Suprapubic skin (tissue), 4 donors: ENCODE measurements around the gene CLBA1. TPM values are rescaled to one million over a fixed set of nuclear protein-coding genes. Genes with fewer than 3 reads are reported as not detected.

ENCODE experiments used
- DNase-seq, 2 donors: peaks; one replicate each; pipeline ENCODE4 v3.0.0-alpha.2; 2019; ENCODE audit warnings: low spot score in 2 of 2
- H3K27ac ChIP-seq: fragments of 200-600 bp; sonication (generic); one replicate; pipeline ENCODE4 v1.5.1; 2019
- H3K27me3 ChIP-seq: fragments of 200-600 bp; sonication (generic); one replicate; pipeline ENCODE4 v1.5.1; 2019
- H3K36me3 ChIP-seq: fragments of 200-600 bp; sonication (generic); one replicate; pipeline ENCODE4 v1.5.1; 2019
- H3K4me1 ChIP-seq: fragments of 200-600 bp; sonication (generic); one replicate; pipeline ENCODE4 v1.5.1; 2019
- H3K4me3 ChIP-seq: fragments of 200-600 bp; sonication (generic); one replicate; pipeline ENCODE4 v1.5.1; 2019; ENCODE audit warnings: mild to moderate bottlenecking
- H3K9me3 ChIP-seq: fragments of 200-600 bp; sonication (generic); one replicate; pipeline ENCODE4 v1.5.1; 2019
- CTCF ChIP-seq, 2 donors: fragments of 200-600 bp in 1 of 2; fragments of 450-650 bp in 1 of 2; sonication (generic) in 1 of 2; IDR thresholded peaks; one replicate each; pipeline ENCODE4 v1.5.1; 2016 to 2019; ENCODE audit warnings: antibody characterized with exemption in 2 of 2, mild to moderate bottlenecking in 1 of 2, moderate library complexity in 1 of 2
- EP300 ChIP-seq: sonication (generic); formaldehyde crosslinking; IDR thresholded peaks from one replicate; pipeline ENCODE4 v1.6.1; 2017; ENCODE audit warnings: antibody characterized with exemption
- POLR2A ChIP-seq, 2 donors: fragments of 450-650 bp; IDR thresholded peaks; one replicate each; pipeline ENCODE4 v1.6.1; 2017; ENCODE audit warnings: antibody characterized with exemption in 2 of 2, mild to moderate bottlenecking in 2 of 2, moderate library complexity in 2 of 2
- POLR2AphosphoS5 ChIP-seq, 3 donors: sonication (generic); formaldehyde crosslinking; IDR thresholded peaks; one replicate each; pipeline ENCODE4 v1.6.1; 2017; ENCODE audit warnings: antibody characterized with exemption in 3 of 3
- WGBS: methylation state at CpG from one replicate; pipeline ENCODE4 v1.1.5; 2018; 5-methylcytosine and 5-hydroxymethylcytosine counted together
- total RNA-seq, 4 donors: library from RNA; depleted of rRNA; stranded (reverse); fragments of >200 nt; gene quantifications; one replicate each; pipeline ENCODE4 v1.1.0, GENCODE V29; 2016

Gene CLBA1
- total RNA-seq, 4 donors from 2014 or later, result 6.3 to 10.9 (median 9.1) TPM

- Histone ChIP-seq H3K9me3 (no peaks in the 10 kb centered on the region), H3K27me3 (no peaks in the 10 kb centered on the region), H3K27ac (no peak overlapping the region), H3K4me3 (peak overlapping the region; percentile 72), H3K36me3 (peaks cover 8% of the 10 kb centered on the region), H3K4me1 (peaks cover 16% of the 10 kb centered on the region)
- peak in 1 of 2 donors; percentile 58 for DNase-seq
- WGBS, result 40% methylated on average over 1 of the region's 19 CpGs
- TF ChIP-seq CTCF (IDR thresholded peaks at IDR 0.05) (no peak), EP300 (no peak)
Measured at GRCh38 chr14:104986487-104987164, 1.0 kb downstream of the CLBA1 start.

GRCh38 chr14:104989236-104989950 is 3.8 kb downstream of the CLBA1 start:
- H3K36me3 ChIP-seq, result peaks cover 35% of the 10 kb centered on the region
- WGBS, result 92% methylated on average over 7 of the region's 16 CpGs
- H3K27me3 ChIP-seq, result no peaks in the 10 kb centered on the region
- H3K9me3 ChIP-seq, result no peaks in the 10 kb centered on the region
- H3K4me1 ChIP-seq, result peaks cover 16% of the 10 kb centered on the region
- no peak for DNase-seq
- no peak for TF ChIP-seq EP300
- TF ChIP-seq POLR2AphosphoS5 (IDR thresholded peaks at IDR 0.05), result no peak
- no peak for TF ChIP-seq POLR2A (IDR thresholded peaks at IDR 0.05)
- TF ChIP-seq CTCF (IDR thresholded peaks at IDR 0.05), result no peak
- no peak overlapping the region for H3K27ac ChIP-seq
- no peak overlapping the region for H3K4me3 ChIP-seq

GRCh38 chr14:104989951-104990303 is 4.3 kb downstream of the CLBA1 start:
- TF ChIP-seq CTCF (IDR thresholded peaks at IDR 0.05), result no peak
- TF ChIP-seq POLR2A (IDR thresholded peaks at IDR 0.05), result no peak
- no peak for TF ChIP-seq POLR2AphosphoS5 (IDR thresholded peaks at IDR 0.05)
- no peak for TF ChIP-seq EP300
- no peak overlapping the region for H3K4me3 ChIP-seq
- no peaks in the 10 kb centered on the region for H3K27me3 ChIP-seq
- no peak overlapping the region for H3K27ac ChIP-seq
- WGBS, result 80% methylated on average over 2 of the region's 7 CpGs
- DNase-seq, result no peak
- H3K9me3 ChIP-seq, result no peaks in the 10 kb centered on the region
- peaks cover 16% of the 10 kb centered on the region for H3K4me1 ChIP-seq
- H3K36me3 ChIP-seq, result peaks cover 38% of the 10 kb centered on the region

- peaks cover 4% of the 10 kb centered on the region for H3K4me1 ChIP-seq
- H3K4me3 ChIP-seq, result no peak overlapping the region
- H3K36me3 ChIP-seq, result peaks cover 52% of the 10 kb centered on the region
- no peak for DNase-seq
- WGBS, result 97% methylated on average over 34 of the region's 34 CpGs
- no peaks in the 10 kb centered on the region for H3K9me3 ChIP-seq
- H3K27ac ChIP-seq, result no peak overlapping the region
- H3K27me3 ChIP-seq, result no peaks in the 10 kb centered on the region
- TF ChIP-seq POLR2A (IDR thresholded peaks at IDR 0.05), result no peak
- no peak for TF ChIP-seq CTCF (IDR thresholded peaks at IDR 0.05)
- TF ChIP-seq POLR2AphosphoS5 (IDR thresholded peaks at IDR 0.05), result no peak
- no peak for TF ChIP-seq EP300
Measured at GRCh38 chr14:104991896-104992230, 6.3 kb downstream of the CLBA1 start.

- H3K27me3 ChIP-seq, result no peaks in the 10 kb centered on the region
- H3K36me3 ChIP-seq, result peaks cover 52% of the 10 kb centered on the region
Measured at GRCh38 chr14:104992501-104992900, 6.9 kb downstream of the CLBA1 start.

More at GRCh38 chr14:104992501-104992900, 6.9 kb downstream of the CLBA1 start:
- TF ChIP-seq POLR2A (IDR thresholded peaks at IDR 0.05) (no peak), EP300 (no peak), CTCF (IDR thresholded peaks at IDR 0.05) (no peak), POLR2AphosphoS5 (IDR thresholded peaks at IDR 0.05) (no peak)
- no peaks in the 10 kb centered on the region for H3K4me1 ChIP-seq
- WGBS, result 93% methylated on average over 11 of the region's 11 CpGs
- no peak for DNase-seq
- no peak overlapping the region for H3K27ac ChIP-seq
- no peak overlapping the region for H3K4me3 ChIP-seq
- no peaks in the 10 kb centered on the region for H3K9me3 ChIP-seq
